H9 (cell line): ENCODE results near the gene ANP32A. TPM values are rescaled to one million over a fixed set of nuclear protein-coding genes. Genes with fewer than 3 reads are reported as not detected.

Experiments
- DNase-seq: peaks from one replicate; pipeline ENCODE4 v3.0.0-alpha.2; 2017
- H2AFZ ChIP-seq: one replicate; pipeline ENCODE4 v1.6.1; 2013; ENCODE audit warnings: mild to moderate bottlenecking, low read length, control low read depth, moderate library complexity
- H2AK5ac ChIP-seq: 2 replicates; pipeline ENCODE4 v1.6.1; 2013; ENCODE audit warnings: low read length, control low read depth, mixed read lengths; ENCODE audit not compliant: insufficient read length
- H2BK120ac ChIP-seq: one replicate; pipeline ENCODE4 v1.6.1; 2013; ENCODE audit warnings: low read depth, mild to moderate bottlenecking, low read length, control low read depth, inconsistent platforms; ENCODE audit not compliant: poor library complexity, severe bottlenecking
- H2BK12ac ChIP-seq: 2 replicates; pipeline ENCODE4 v1.6.1; 2013; ENCODE audit warnings: low read length, control low read depth, mixed read lengths, low read depth; ENCODE audit not compliant: insufficient read length
- H2BK15ac ChIP-seq: 2 replicates; pipeline ENCODE4 v1.6.1; 2013; ENCODE audit warnings: low read depth, low read length, control low read depth
- H2BK20ac ChIP-seq: one replicate; pipeline ENCODE4 v1.6.1; 2013; ENCODE audit warnings: low read depth, mild to moderate bottlenecking, low read length, control low read depth, inconsistent platforms; ENCODE audit not compliant: poor library complexity, severe bottlenecking
- H2BK5ac ChIP-seq: 2 replicates; pipeline ENCODE4 v1.6.1; 2013; ENCODE audit warnings: low read length, control low read depth, mixed read lengths; ENCODE audit not compliant: insufficient read length
- H3K14ac ChIP-seq: 2 replicates; pipeline ENCODE4 v1.6.1; 2013; ENCODE audit warnings: low read length, control low read depth; ENCODE audit not compliant: insufficient read depth
- H3K18ac ChIP-seq: 2 replicates; pipeline ENCODE4 v1.6.1; 2013; ENCODE audit warnings: low read depth, mild to moderate bottlenecking, mixed read lengths, low read length, control low read depth; ENCODE audit not compliant: insufficient read length
- H3K23ac ChIP-seq: 2 replicates; pipeline ENCODE4 v1.6.1; 2013; ENCODE audit warnings: low read length, control low read depth, mixed read lengths, low read depth; ENCODE audit not compliant: insufficient read length
- H3K23me2 ChIP-seq: 2 replicates; pipeline ENCODE4 v1.6.1; 2013; ENCODE audit warnings: low read depth, mild to moderate bottlenecking, mixed read lengths, low read length, control low read depth; ENCODE audit not compliant: insufficient read length, poor library complexity, severe bottlenecking
- H3K27ac ChIP-seq: 2 replicates; pipeline ENCODE4 v1.5.1; 2013; ENCODE audit warnings: low read length, control low read depth, mixed read lengths, low read depth; ENCODE audit not compliant: insufficient read length
- H3K27me3 ChIP-seq: 2 replicates; pipeline ENCODE4 v1.6.1; 2013; ENCODE audit warnings: low read length, control low read depth, inconsistent platforms; ENCODE audit not compliant: insufficient read depth
- H3K4ac ChIP-seq: 2 replicates; pipeline ENCODE4 v1.6.1; 2013; ENCODE audit warnings: low read depth, mild to moderate bottlenecking, control low read depth, inconsistent platforms, low read length, moderate library complexity
- H3K4me1 ChIP-seq: 2 replicates; pipeline ENCODE4 v1.6.1; 2013; ENCODE audit warnings: low read length, control low read depth, inconsistent platforms; ENCODE audit not compliant: insufficient read depth
- H3K4me2 ChIP-seq: 2 replicates; pipeline ENCODE4 v1.6.1; 2013; ENCODE audit warnings: low read length, control low read depth, mixed read lengths; ENCODE audit not compliant: insufficient read length, insufficient read depth
- H3K56ac ChIP-seq: 2 replicates; pipeline ENCODE4 v1.6.1; 2013; ENCODE audit warnings: low read depth, mild to moderate bottlenecking, mixed read lengths, low read length, control low read depth; ENCODE audit not compliant: insufficient read length
- H3K79me1 ChIP-seq: 2 replicates; pipeline ENCODE4 v1.6.1; 2013; ENCODE audit warnings: low read depth, mild to moderate bottlenecking, moderate library complexity, low read length, control low read depth, inconsistent platforms; ENCODE audit not compliant: insufficient read depth, poor library complexity, severe bottlenecking
- H3K79me2 ChIP-seq: 2 replicates; pipeline ENCODE4 v1.6.1; 2013; ENCODE audit warnings: low read length, control low read depth, inconsistent platforms; ENCODE audit not compliant: insufficient read depth
- H3K9ac ChIP-seq: 2 replicates; pipeline ENCODE4 v1.6.1; 2013; ENCODE audit warnings: low read length, control low read depth, mixed read lengths; ENCODE audit not compliant: insufficient read length; ENCODE audit errors: extremely low read depth
- H3K9me3 ChIP-seq: one replicate; pipeline ENCODE4 v1.6.1; 2013; ENCODE audit warnings: low read depth, low read length, inconsistent platforms; ENCODE audit not compliant: control insufficient read depth
- H3T11ph ChIP-seq: one replicate; pipeline ENCODE4 v1.6.1; 2013; ENCODE audit warnings: mild to moderate bottlenecking, low read length, control low read depth, inconsistent platforms
- H4K20me1 ChIP-seq: one replicate; pipeline ENCODE4 v1.6.1; 2013; ENCODE audit not compliant: control insufficient read depth, insufficient read length, insufficient read depth
- H4K5ac ChIP-seq: 2 replicates; pipeline ENCODE4 v1.6.1; 2013; ENCODE audit warnings: low read depth, mild to moderate bottlenecking, mixed read lengths, low read length, control low read depth; ENCODE audit not compliant: insufficient read length
- H4K8ac ChIP-seq: replicated peaks from 2 replicates; pipeline ENCODE4 v1.6.1; 2013; ENCODE audit warnings: low read length, control low read depth, mixed read lengths, low read depth; ENCODE audit not compliant: insufficient read length
- H4K91ac ChIP-seq: 2 replicates; pipeline ENCODE4 v1.6.1; 2013; ENCODE audit warnings: low read depth, mild to moderate bottlenecking, moderate library complexity, mixed read lengths, low read length, control low read depth; ENCODE audit not compliant: insufficient read length
- H3K27ac Mint-ChIP-seq, 3 experiments: 2 replicates in 2 of 3; 3 replicates in 1 of 3; pipeline ENCODE4 v1.8.0; 2020 to 2021; ENCODE audit warnings: mixed read lengths in 3 of 3, mild to moderate bottlenecking in 1 of 3, moderate library complexity in 1 of 3
- H3K27me3 Mint-ChIP-seq: 2 replicates; pipeline ENCODE4 v1.8.0; 2021; ENCODE audit warnings: low read depth, mild to moderate bottlenecking, moderate library complexity, mixed read lengths
- H3K36me3 Mint-ChIP-seq, 3 experiments: 2 replicates in 2 of 3; 3 replicates in 1 of 3; pipeline ENCODE4 v1.8.0; 2020 to 2021; ENCODE audit warnings: low read depth in 3 of 3, mixed read lengths in 3 of 3; ENCODE audit not compliant: insufficient read depth in 1 of 3
- H3K4me1 Mint-ChIP-seq, 2 experiments: 2 replicates each; pipeline ENCODE4 v1.8.0; 2020; ENCODE audit warnings: mixed read lengths in 2 of 2
- H3K4me3 Mint-ChIP-seq, 2 experiments: 2 replicates in 1 of 2; 3 replicates in 1 of 2; pipeline ENCODE4 v1.8.0; 2020 to 2021; ENCODE audit warnings: mild to moderate bottlenecking in 2 of 2, mixed read lengths in 2 of 2, moderate library complexity in 1 of 2
- H3K9me3 Mint-ChIP-seq, 2 experiments: 2 replicates in 1 of 2; 3 replicates in 1 of 2; pipeline ENCODE4 v1.8.0; 2020; ENCODE audit warnings: mild to moderate bottlenecking in 2 of 2, mixed read lengths in 2 of 2, moderate library complexity in 1 of 2
- WGBS: extraction: QIAGEN DNeasy Blood & Tissue Kit; methylation state at CpG from one replicate; pipeline ENCODE4 v1.1.7; 2013; ENCODE audit warnings: missing lambda C conversion rate, low lambda C conversion rate, mixed read lengths; ENCODE audit not compliant: insufficient read length; ENCODE audit errors: extremely low coverage; 5-methylcytosine and 5-hydroxymethylcytosine counted together
- total RNA-seq: library from RNA; stranded (reverse); gene quantifications from 2 replicates; pipeline ENCODE4 v1.2.1, GENCODE V29; 2021
- TF ChIP-seq, protein P1 (sequence below): fragments of 200-600 bp; sonication (generic); conservative IDR thresholded peaks from 3 replicates; pipeline ENCODE4 v1.8.0; 2021; ENCODE audit warnings: antibody characterized with exemption, mild to moderate bottlenecking

The ANP32A gene
- total RNA-seq, 1 experiment from 2014 or later = 318 TPM

DNA sequence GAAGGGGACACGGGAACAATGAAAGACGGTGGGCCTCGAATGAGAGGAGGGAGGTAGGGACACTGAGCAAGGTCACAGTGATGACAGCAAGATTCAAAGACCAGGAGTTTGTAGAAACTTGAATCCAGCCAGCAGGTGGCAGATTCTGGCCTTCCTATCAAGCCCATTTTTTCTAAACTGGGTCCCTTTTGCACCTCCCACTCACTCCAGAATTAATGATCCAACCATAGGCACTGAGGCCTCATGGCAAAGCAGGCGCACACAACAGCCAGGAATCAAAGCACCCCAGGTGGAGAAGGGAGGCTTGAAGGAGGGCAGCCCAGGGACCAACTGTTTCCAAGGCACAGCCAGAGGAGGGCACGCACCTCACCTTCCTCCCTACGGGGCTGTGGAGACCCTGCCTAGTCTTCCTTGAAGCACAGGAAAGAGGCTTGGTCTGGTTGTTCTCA lies 90.2 kb downstream of the ANP32A start:
- no peaks in the 10 kb centered on the region for H3K9me3 Mint-ChIP-seq
- no peak overlapping the region for H3K4me3 Mint-ChIP-seq
- Histone ChIP-seq H2BK20ac (no peak overlapping the region), H4K20me1 (no peaks in the 10 kb centered on the region), H3K27me3 (no peaks in the 10 kb centered on the region), H3K4ac (no peak overlapping the region), H3K9me3 (no peaks in the 10 kb centered on the region), H2BK120ac (no peak overlapping the region), H3T11ph (no peak overlapping the region), H3K56ac (no peak overlapping the region), H3K27ac (no peak overlapping the region), H3K79me2 (no peaks in the 10 kb centered on the region), H2BK15ac (no peak overlapping the region), H2BK5ac (no peak overlapping the region), H3K23ac (no peak overlapping the region), H3K14ac (no peak overlapping the region), H3K4me2 (no peak overlapping the region), H3K18ac (no peak overlapping the region), H4K5ac (no peak overlapping the region), H3K4me1 (peaks cover 2% of the 10 kb centered on the region; the same call in 1 of the 2 replicates), H2BK12ac (no peak overlapping the region), H2AK5ac (no peak overlapping the region), H4K8ac (no peak overlapping the region), H3K9ac (no peak overlapping the region), H2AFZ (peak overlapping the region; percentile 70), H3K23me2 (no peaks in the 10 kb centered on the region), H3K79me1 (no peaks in the 10 kb centered on the region), H4K91ac (no peak overlapping the region)
- peak; percentile 63 for DNase-seq
- no CpG with 5 or more reads among the region's 6 CpGs for WGBS
- peaks cover 10 to 27% of the 10 kb centered on the region in 2 experiments for H3K4me1 Mint-ChIP-seq
- H3K36me3 Mint-ChIP-seq = no peaks in the 10 kb centered on the region
- H3K27me3 Mint-ChIP-seq = peaks cover 15% of the 10 kb centered on the region
- H3K27ac Mint-ChIP-seq = no peak overlapping the region
- TF ChIP-seq, protein P1, sequence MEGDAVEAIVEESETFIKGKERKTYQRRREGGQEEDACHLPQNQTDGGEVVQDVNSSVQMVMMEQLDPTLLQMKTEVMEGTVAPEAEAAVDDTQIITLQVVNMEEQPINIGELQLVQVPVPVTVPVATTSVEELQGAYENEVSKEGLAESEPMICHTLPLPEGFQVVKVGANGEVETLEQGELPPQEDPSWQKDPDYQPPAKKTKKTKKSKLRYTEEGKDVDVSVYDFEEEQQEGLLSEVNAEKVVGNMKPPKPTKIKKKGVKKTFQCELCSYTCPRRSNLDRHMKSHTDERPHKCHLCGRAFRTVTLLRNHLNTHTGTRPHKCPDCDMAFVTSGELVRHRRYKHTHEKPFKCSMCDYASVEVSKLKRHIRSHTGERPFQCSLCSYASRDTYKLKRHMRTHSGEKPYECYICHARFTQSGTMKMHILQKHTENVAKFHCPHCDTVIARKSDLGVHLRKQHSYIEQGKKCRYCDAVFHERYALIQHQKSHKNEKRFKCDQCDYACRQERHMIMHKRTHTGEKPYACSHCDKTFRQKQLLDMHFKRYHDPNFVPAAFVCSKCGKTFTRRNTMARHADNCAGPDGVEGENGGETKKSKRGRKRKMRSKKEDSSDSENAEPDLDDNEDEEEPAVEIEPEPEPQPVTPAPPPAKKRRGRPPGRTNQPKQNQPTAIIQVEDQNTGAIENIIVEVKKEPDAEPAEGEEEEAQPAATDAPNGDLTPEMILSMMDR = peak; percentile 69
